GM12878 (cell line): ENCODE measurements around the gene IL1RAP. TPM values are rescaled to one million over a fixed set of nuclear protein-coding genes. Genes with fewer than 3 reads are reported as not detected.

Source experiments
- ATAC-seq: fragments of 200-7000 bp; cut with Tn5 transposase; 3 replicates; pipeline ENCODE4 v1.9.1; 2020; ENCODE audit warnings: mild to moderate bottlenecking, moderate library complexity
- BruUV-seq: library from RNA; stranded (reverse); fragments of 400-500 nt; replicated peaks from 2 replicates; lab custom pipeline; 2021; lab: Mats Ljungman, UMichigan
- CTCF ChIA-PET: fragments of 300-600 bp; sonication (Branson Sonifier 250); formaldehyde crosslinking; extraction: SDS; loops from one replicate; lab custom pipeline; 2021; ENCODE audit warnings: inconsistent platforms; lab: Yijun Ruan, JAX
- POLR2A ChIA-PET: fragments of 350-600 bp; formaldehyde crosslinking; extraction: SDS; loops from one replicate; lab custom pipeline; 2021; ENCODE audit warnings: inconsistent platforms; lab: Charles Lee
- RAD21 ChIA-PET: fragments of 300-600 bp; sonication (Branson Sonifier 250); formaldehyde crosslinking; loops from one replicate; lab custom pipeline; 2023; ENCODE audit warnings: antibody characterized with exemption; ENCODE audit not compliant: unreplicated experiment; lab: Charles Lee
- SMC1A ChIA-PET: fragments of 300-600 bp; sonication (Branson Sonifier 250); formaldehyde crosslinking; loops from one replicate; lab custom pipeline; 2023; ENCODE audit not compliant: unreplicated experiment, uncharacterized antibody; lab: Charles Lee
- DNase-seq: peaks from one replicate; pipeline ENCODE4 v3.0.0-alpha.2; 2011; ENCODE audit warnings: low read depth, low spot score
- FAIRE-seq: peaks from 3 replicates; lab custom pipeline; 2011; peaks lifted over from hg19 to GRCh38; lab: Jason Lieb, UNC
- H2AFZ ChIP-seq: 2 replicates; pipeline ENCODE4 v1.6.0; 2011; ENCODE audit warnings: low read depth, low read length, control low read depth; ENCODE audit not compliant: control insufficient read depth
- H3K27ac ChIP-seq: 2 replicates; pipeline ENCODE4 v1.5.1; 2011; ENCODE audit warnings: control low read depth; ENCODE audit not compliant: control insufficient read depth, insufficient read depth
- H3K27me3 ChIP-seq, 2 experiments: replicated peaks in 1 of 2; 2 replicates each; pipeline versions ENCODE4 v1.6.0 to v1.6.1; 2011; ENCODE audit warnings: low read length in 1 of 2; ENCODE audit not compliant: control insufficient read depth in 2 of 2, insufficient read depth in 2 of 2
- H3K36me3 ChIP-seq, 2 experiments: 2 replicates each; pipeline ENCODE4 v1.5.1; 2011; ENCODE audit warnings: low read length in 1 of 2; ENCODE audit not compliant: control insufficient read depth in 2 of 2, insufficient read depth in 2 of 2
- H3K4me1 ChIP-seq: 2 replicates; pipeline ENCODE4 v1.6.1; 2011; ENCODE audit warnings: mild to moderate bottlenecking, low read length, moderate library complexity, mixed read lengths; ENCODE audit not compliant: control insufficient read depth, insufficient read depth
- H3K4me2 ChIP-seq: 2 replicates; pipeline ENCODE4 v1.6.0; 2011; ENCODE audit warnings: control low read depth; ENCODE audit not compliant: control insufficient read depth, insufficient read depth
- H3K4me3 ChIP-seq: fragments of 200-600 bp; sonication (generic); 2 replicates; pipeline ENCODE4 v1.5.1; 2016
- H3K79me2 ChIP-seq: 2 replicates; pipeline ENCODE4 v1.6.0; 2011; ENCODE audit warnings: low read length; ENCODE audit not compliant: control insufficient read depth, insufficient read depth
- H3K9ac ChIP-seq: 2 replicates; pipeline ENCODE4 v1.8.0; 2011; ENCODE audit warnings: low read length, control low read depth, mixed read lengths; ENCODE audit not compliant: control insufficient read depth, insufficient read depth
- H3K9me3 ChIP-seq: replicated peaks from 3 replicates; pipeline ENCODE4 v1.5.1; 2011; ENCODE audit warnings: mild to moderate bottlenecking, low read length; ENCODE audit not compliant: control insufficient read depth, insufficient read depth
- H4K20me1 ChIP-seq: 2 replicates; pipeline ENCODE4 v1.6.0; 2011; ENCODE audit not compliant: control insufficient read depth, insufficient read depth
- BACH1 ChIP-seq: fragments of 450-650 bp; IDR thresholded peaks from 2 replicates; pipeline ENCODE4 v1.6.1; 2017; ENCODE audit warnings: mild to moderate bottlenecking, borderline replicate concordance
- HDAC6 ChIP-seq: fragments of 200-600 bp; sonication (generic); IDR thresholded peaks from one replicate; pipeline ENCODE4 v1.8.0; 2017; ENCODE audit warnings: antibody characterized with exemption; ENCODE audit not compliant: unreplicated experiment
- JUNB ChIP-seq: IDR thresholded peaks from 2 replicates; pipeline ENCODE4 v1.6.1; 2016; ENCODE audit warnings: antibody characterized with exemption, mild to moderate bottlenecking
- LARP7 ChIP-seq: fragments of 450-650 bp; IDR thresholded peaks from 2 replicates; pipeline ENCODE4 v1.6.1; 2017; ENCODE audit warnings: mild to moderate bottlenecking
- MEF2A ChIP-seq: IDR thresholded peaks from 2 replicates; pipeline ENCODE4 v1.6.1; 2011; ENCODE audit warnings: low read depth, mild to moderate bottlenecking, low read length, moderate library complexity; ENCODE audit not compliant: insufficient read depth
- MEF2B ChIP-seq: fragments of 450-650 bp; IDR thresholded peaks from 2 replicates; pipeline ENCODE4 v1.6.1; 2018; ENCODE audit warnings: mild to moderate bottlenecking, moderate library complexity; ENCODE audit not compliant: partially characterized antibody, poor library complexity, severe bottlenecking
- MYC ChIP-seq: IDR thresholded peaks from 2 replicates; pipeline ENCODE4 v1.6.1; 2011; ENCODE audit warnings: mild to moderate bottlenecking, low read length, moderate library complexity, inconsistent platforms; ENCODE audit not compliant: insufficient read depth, insufficient replicate concordance, insufficient read length, severe bottlenecking
- NFYA ChIP-seq: IDR thresholded peaks from 2 replicates; pipeline ENCODE4 v1.6.1; 2011; ENCODE audit warnings: low read depth, mild to moderate bottlenecking, low read length, improper control_type of control experiment, borderline replicate concordance
- NR2F1 ChIP-seq: fragments of 450-650 bp; conservative IDR thresholded peaks from 2 replicates; pipeline ENCODE4 v1.6.1; 2017; ENCODE audit warnings: mild to moderate bottlenecking
- POLR2A ChIP-seq: IDR thresholded peaks from 2 replicates; pipeline ENCODE4 v1.6.1; 2011; ENCODE audit warnings: low read depth, mild to moderate bottlenecking, low read length
- POLR2AphosphoS5 ChIP-seq: IDR thresholded peaks from 2 replicates; pipeline ENCODE4 v1.6.1; 2011; ENCODE audit warnings: mild to moderate bottlenecking, low read length, inconsistent platforms
- POU2F2 ChIP-seq: IDR thresholded peaks from 3 replicates; pipeline ENCODE4 v1.6.1; 2011; ENCODE audit warnings: low read depth, mild to moderate bottlenecking, low read length, borderline replicate concordance
- SIN3A ChIP-seq: IDR thresholded peaks from 2 replicates; pipeline ENCODE4 v1.6.1; 2012; ENCODE audit warnings: low read depth, low read length, improper control_type of control experiment
- SMAD5 ChIP-seq: IDR thresholded peaks from 2 replicates; pipeline ENCODE4 v1.6.1; 2016; ENCODE audit warnings: antibody characterized with exemption, low read depth
- TCF3 ChIP-seq: IDR thresholded peaks from 2 replicates; pipeline ENCODE4 v1.6.1; 2012; ENCODE audit warnings: low read depth, mild to moderate bottlenecking, low read length, borderline replicate concordance; ENCODE audit not compliant: insufficient read depth
- ZNF207 ChIP-seq: fragments of 450-650 bp; IDR thresholded peaks from 2 replicates; pipeline ENCODE4 v1.6.1; 2014; ENCODE audit warnings: antibody characterized with exemption, mild to moderate bottlenecking, borderline replicate concordance
- WGBS: methylation state at CpG from one replicate; pipeline ENCODE4 v1.1.6; 2016; ENCODE audit warnings: low lambda C conversion rate; ENCODE audit not compliant: insufficient replicate concordance, insufficient coverage; ENCODE audit errors: missing lambda C conversion rate; 5-methylcytosine and 5-hydroxymethylcytosine counted together
- in situ Hi-C: fragments of 300-500 bp; cut with MboI; formaldehyde crosslinking; loops from 9 replicates; pipeline ENCODE4 v1.14.3; 2018; ENCODE audit warnings: mixed read lengths
- intact Hi-C: fragments of 100-400 bp; cut with micrococcal nuclease; formaldehyde crosslinking; loops from one replicate; pipeline ENCODE4 v1.14.2; 2022; ENCODE audit not compliant: unreplicated experiment
- polyA plus RNA-seq, 11 experiments: library from polyadenylated mRNA; depleted of rRNA in 4 of 11; unstranded in 6 of 11; stranded (reverse) in 5 of 11; fragments of >200 nt; fragmentation: Nextera tagmentation in 4 of 11; fragmentation: Illumina TruSeq in 1 of 11; extraction: Ambion mirVana in 4 of 11; extraction: Trizol in 1 of 11; gene quantifications; 1 replicate in 1 of 11; 2 replicates in 10 of 11; pipeline versions ENCODE4 v1.2.1 to v1.2.3, GENCODE V29; 2011 to 2016; ENCODE audit warnings: inconsistent platforms in 2 of 11, missing spikeins in 2 of 11, low read depth in 1 of 11
- total RNA-seq, 4 experiments: library from RNA; depleted of rRNA in 3 of 4; stranded (reverse); fragments of >200 nt in 3 of 4; fragmentation: Illumina TruSeq in 1 of 4; extraction: Trizol in 1 of 4; gene quantifications; 2 replicates each; pipeline versions ENCODE4 v1.2.1 to v1.2.3, GENCODE V29; 2013 to 2021
- TF ChIP-seq, protein P1 (sequence below): fragments of 450-650 bp; conservative IDR thresholded peaks from 2 replicates; pipeline ENCODE4 v1.6.1; 2017; ENCODE audit warnings: mild to moderate bottlenecking, moderate library complexity

Gene IL1RAP
- total and polyA plus RNA-seq, 10 of the 15 experiments (the other 5 are each of a cell fraction or from before 2014, with no cell fraction given): 0.17 to 1.0 (median 0.44) TPM; not detected in 1

DNA sequence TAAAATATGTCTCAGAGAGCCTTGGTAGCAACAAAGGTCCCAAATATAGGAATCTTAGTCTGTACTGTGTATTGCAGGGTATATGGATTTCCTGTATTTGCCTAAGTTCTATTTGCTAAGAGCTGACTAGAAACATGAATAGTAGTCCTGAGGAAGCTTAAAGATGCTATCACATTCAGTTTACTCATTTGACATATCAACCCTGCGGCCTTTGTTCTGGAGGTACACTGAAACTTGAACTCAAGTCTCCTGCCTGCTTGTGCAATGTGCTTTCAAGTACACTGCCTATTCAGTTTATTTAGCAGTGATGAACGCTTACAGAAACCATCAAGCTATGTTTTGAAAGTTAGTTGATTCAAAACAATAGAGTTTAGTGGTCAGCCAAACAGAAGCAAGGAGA, 21.1 kb downstream of the IL1RAP start:
- Histone ChIP-seq H3K36me3 (no peaks in the 10 kb centered on the region), H3K4me1 (no peaks in the 10 kb centered on the region), H3K79me2 (no peaks in the 10 kb centered on the region), H3K9ac (no peak overlapping the region), H4K20me1 (no peaks in the 10 kb centered on the region), H3K4me3 (no peak overlapping the region)
- intact Hi-C loops: no loop called here
- SMC1A ChIA-PET: interaction anchor here (0.8 kb wide), 1 partner anchor 28 kb away, joined by 3 read pairs; no protein-coding TSS in a partner anchor
- BruUV-seq: no TSS peak
- POLR2A ChIA-PET: no interaction called here
- ATAC-seq: no peak
- in situ Hi-C loops: no loop called here
- no peak for TF ChIP-seq LARP7
- TF ChIP-seq MYC: no peak
- no peak for TF ChIP-seq BACH1
- TF ChIP-seq NFYA: no peak
- TF ChIP-seq MEF2A: no peak
- no peak for TF ChIP-seq ZNF207
- TF ChIP-seq, protein P1, sequence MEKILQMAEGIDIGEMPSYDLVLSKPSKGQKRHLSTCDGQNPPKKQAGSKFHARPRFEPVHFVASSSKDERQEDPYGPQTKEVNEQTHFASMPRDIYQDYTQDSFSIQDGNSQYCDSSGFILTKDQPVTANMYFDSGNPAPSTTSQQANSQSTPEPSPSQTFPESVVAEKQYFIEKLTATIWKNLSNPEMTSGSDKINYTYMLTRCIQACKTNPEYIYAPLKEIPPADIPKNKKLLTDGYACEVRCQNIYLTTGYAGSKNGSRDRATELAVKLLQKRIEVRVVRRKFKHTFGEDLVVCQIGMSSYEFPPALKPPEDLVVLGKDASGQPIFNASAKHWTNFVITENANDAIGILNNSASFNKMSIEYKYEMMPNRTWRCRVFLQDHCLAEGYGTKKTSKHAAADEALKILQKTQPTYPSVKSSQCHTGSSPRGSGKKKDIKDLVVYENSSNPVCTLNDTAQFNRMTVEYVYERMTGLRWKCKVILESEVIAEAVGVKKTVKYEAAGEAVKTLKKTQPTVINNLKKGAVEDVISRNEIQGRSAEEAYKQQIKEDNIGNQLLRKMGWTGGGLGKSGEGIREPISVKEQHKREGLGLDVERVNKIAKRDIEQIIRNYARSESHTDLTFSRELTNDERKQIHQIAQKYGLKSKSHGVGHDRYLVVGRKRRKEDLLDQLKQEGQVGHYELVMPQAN: no peak
- no peak for TF ChIP-seq HDAC6
- no peak for TF ChIP-seq POU2F2
- no peak for TF ChIP-seq JUNB
- TF ChIP-seq MEF2B: no peak
- no peak for TF ChIP-seq POLR2AphosphoS5
- no peak for TF ChIP-seq TCF3
- TF ChIP-seq SMAD5: no peak
- TF ChIP-seq NR2F1: no peak
- no peak for TF ChIP-seq SIN3A
- TF ChIP-seq POLR2A: no peak
- TF ChIP-seq, all 136 proteins: peak for 0
- H3K9me3 ChIP-seq: no peaks in the 10 kb centered on the region
- no peak overlapping the region for H3K27ac ChIP-seq
- no peaks in the 10 kb centered on the region for H3K27me3 ChIP-seq
- H2AFZ ChIP-seq: no peak overlapping the region
- WGBS: 63% methylated on average over 2 of the region's 2 CpGs
- no peak overlapping the region for H3K4me2 ChIP-seq
- DNase-seq: no peak
- ChIA-PET RAD21 (no interaction called here), CTCF (interaction anchor here (1.1 kb wide), 1 partner anchor 15 kb away, joined by 3 read pairs; no protein-coding TSS in a partner anchor)
- no peak for FAIRE-seq
